Kidney (tissue), 14 donors: Measurements from ENCODE around the gene LAMA5. TPM values are rescaled to one million over a fixed set of nuclear protein-coding genes. Genes with fewer than 3 reads are reported as not detected.

Source experiments
- DNase-seq, 5 donors: peaks; one replicate each; pipeline ENCODE4 v3.0.0-alpha.2; 2013 to 2020
- FAIRE-seq: peaks from 2 replicates; lab custom pipeline; 2012; peaks lifted over from hg19 to GRCh38; lab: Jason Lieb, UNC
- H3K27ac ChIP-seq, 2 donors: one replicate each; pipeline ENCODE4 v1.7.0; 2013; ENCODE audit warnings: low read depth in 2 of 2, low read length in 2 of 2, inconsistent platforms in 1 of 2
- H3K27me3 ChIP-seq: one replicate; pipeline ENCODE4 v1.7.1; 2013; ENCODE audit warnings: low read length, inconsistent platforms; ENCODE audit not compliant: control insufficient read depth, insufficient read depth
- H3K36me3 ChIP-seq, 3 donors: one replicate each; pipeline versions ENCODE4 v1.7.0 to v1.7.1; 2013; ENCODE audit warnings: low read length in 3 of 3, control low read depth in 1 of 3, inconsistent platforms in 1 of 3; ENCODE audit not compliant: insufficient read depth in 3 of 3, control insufficient read depth in 2 of 3
- H3K4me1 ChIP-seq, 3 donors: one replicate each; pipeline versions ENCODE4 v1.7.0 to v1.7.1; 2013; ENCODE audit warnings: low read length in 3 of 3, inconsistent platforms in 1 of 3, low read depth in 1 of 3; ENCODE audit not compliant: control insufficient read depth in 2 of 3, insufficient read depth in 2 of 3
- H3K4me3 ChIP-seq, 3 donors: one replicate each; pipeline versions ENCODE4 v1.7.0 to v1.8.1; 2013; ENCODE audit warnings: low read length in 3 of 3, control low read depth in 1 of 3, inconsistent platforms in 1 of 3
- H3K9ac ChIP-seq, 3 donors: one replicate each; pipeline versions ENCODE4 v1.7.0 to v1.7.1; 2013; ENCODE audit warnings: low read length in 3 of 3, control low read depth in 1 of 3, inconsistent platforms in 1 of 3
- H3K9me3 ChIP-seq, 3 donors: one replicate each; pipeline versions ENCODE4 v1.7.0 to v1.7.1; 2013; ENCODE audit warnings: low read length in 3 of 3, control low read depth in 1 of 3, inconsistent platforms in 1 of 3; ENCODE audit not compliant: control insufficient read depth in 2 of 3, insufficient read depth in 1 of 3
- intact Hi-C: fragments of 100-400 bp; cut with DNase I; formaldehyde crosslinking; loops from one replicate; pipeline ENCODE4 v1.11.1; 2022
- polyA plus RNA-seq: library from polyadenylated mRNA; stranded (reverse); fragments of 350-450 nt; fragmentation: Illumina TruSeq; extraction: RNeasy Lipid Tissue Mini Kit (QIAGEN cat#74804); gene quantifications from one replicate; pipeline ENCODE4 v1.2.3, GENCODE V29; 2014; ENCODE audit warnings: low read depth, low replicate concordance; ENCODE audit not compliant: insufficient read depth
- total RNA-seq: library from RNA; stranded (reverse); fragmentation: NEBNext Ultra II Directional; extraction: Animal tissue kit (Norgen Biotek cat#: 25700); gene quantifications from one replicate; pipeline ENCODE4 v1.2.1, GENCODE V29; 2021
- TF ChIP-seq, protein P1 (sequence below): IDR thresholded peaks from 3 replicates; pipeline ENCODE4 v1.5.1; 2012; ENCODE audit warnings: mild to moderate bottlenecking, moderate library complexity, borderline replicate concordance; ENCODE audit not compliant: insufficient read depth; ENCODE audit errors: extremely low read depth
- donor health status: control.
- donor health status: control.
- donor health status: control.
- donor health status: control.
- donor health status: control.
- donor health status: DM: yes; HTN: yes; CAD: no.
- donor health status: Normal renal cell carcinoma (clear cell type).

LAMA5 gene
- total and polyA plus RNA-seq, 2 donors from 2014 or later = 94.0 to 342 TPM

DNA sequence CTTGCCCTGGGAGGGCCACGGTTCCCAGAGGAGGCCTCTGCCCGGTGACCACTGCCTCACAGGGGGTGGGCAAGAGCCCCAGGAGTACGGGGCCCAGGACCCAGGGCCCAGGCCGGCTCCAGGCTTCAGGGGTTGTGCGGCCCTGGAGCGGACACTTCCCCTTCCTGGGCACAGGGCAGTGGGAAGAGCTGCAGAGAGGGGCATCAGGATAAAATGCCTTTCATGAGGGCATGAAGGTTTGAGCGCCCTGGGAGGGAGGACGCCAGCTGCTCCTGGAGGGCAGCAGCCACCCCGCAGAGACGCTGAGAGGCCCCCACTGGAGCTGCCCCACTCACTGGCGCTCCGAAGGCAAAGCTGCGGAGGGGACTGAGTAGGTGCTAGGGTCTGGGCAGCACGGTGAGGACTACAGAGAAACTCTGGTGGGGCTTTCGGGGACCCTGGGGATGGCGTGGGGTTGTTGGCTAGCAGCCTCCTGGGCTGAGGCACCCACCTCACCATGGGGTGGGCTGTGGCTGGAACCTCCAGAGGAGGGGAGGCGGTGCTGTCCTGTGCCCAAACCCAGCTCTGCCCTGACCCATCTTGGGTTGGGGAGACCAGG, 10.4 kb downstream of the LAMA5 start:
- no peaks in the 10 kb centered on the region for H3K27me3 ChIP-seq
- H3K9ac ChIP-seq = peak overlapping the region in 1 of 3 donors; percentile 61
- FAIRE-seq (no peak), DNase-seq (peak in 2 of 5 donors; percentile 53 to 85)
- no peaks in the 10 kb centered on the region for H3K9me3 ChIP-seq
- H3K27ac ChIP-seq = peak overlapping the region; percentile 76 to 89
- TF ChIP-seq, protein P1, sequence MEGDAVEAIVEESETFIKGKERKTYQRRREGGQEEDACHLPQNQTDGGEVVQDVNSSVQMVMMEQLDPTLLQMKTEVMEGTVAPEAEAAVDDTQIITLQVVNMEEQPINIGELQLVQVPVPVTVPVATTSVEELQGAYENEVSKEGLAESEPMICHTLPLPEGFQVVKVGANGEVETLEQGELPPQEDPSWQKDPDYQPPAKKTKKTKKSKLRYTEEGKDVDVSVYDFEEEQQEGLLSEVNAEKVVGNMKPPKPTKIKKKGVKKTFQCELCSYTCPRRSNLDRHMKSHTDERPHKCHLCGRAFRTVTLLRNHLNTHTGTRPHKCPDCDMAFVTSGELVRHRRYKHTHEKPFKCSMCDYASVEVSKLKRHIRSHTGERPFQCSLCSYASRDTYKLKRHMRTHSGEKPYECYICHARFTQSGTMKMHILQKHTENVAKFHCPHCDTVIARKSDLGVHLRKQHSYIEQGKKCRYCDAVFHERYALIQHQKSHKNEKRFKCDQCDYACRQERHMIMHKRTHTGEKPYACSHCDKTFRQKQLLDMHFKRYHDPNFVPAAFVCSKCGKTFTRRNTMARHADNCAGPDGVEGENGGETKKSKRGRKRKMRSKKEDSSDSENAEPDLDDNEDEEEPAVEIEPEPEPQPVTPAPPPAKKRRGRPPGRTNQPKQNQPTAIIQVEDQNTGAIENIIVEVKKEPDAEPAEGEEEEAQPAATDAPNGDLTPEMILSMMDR = no peak
- H3K4me1 ChIP-seq = peaks cover 0 to 68% (median 51%) of the 10 kb centered on the region in 3 donors
- H3K4me3 ChIP-seq = peak overlapping the region in 1 of 3 donors; percentile 29
- no peaks in the 10 kb centered on the region for H3K36me3 ChIP-seq
- intact Hi-C loops = no loop called here

DNA sequence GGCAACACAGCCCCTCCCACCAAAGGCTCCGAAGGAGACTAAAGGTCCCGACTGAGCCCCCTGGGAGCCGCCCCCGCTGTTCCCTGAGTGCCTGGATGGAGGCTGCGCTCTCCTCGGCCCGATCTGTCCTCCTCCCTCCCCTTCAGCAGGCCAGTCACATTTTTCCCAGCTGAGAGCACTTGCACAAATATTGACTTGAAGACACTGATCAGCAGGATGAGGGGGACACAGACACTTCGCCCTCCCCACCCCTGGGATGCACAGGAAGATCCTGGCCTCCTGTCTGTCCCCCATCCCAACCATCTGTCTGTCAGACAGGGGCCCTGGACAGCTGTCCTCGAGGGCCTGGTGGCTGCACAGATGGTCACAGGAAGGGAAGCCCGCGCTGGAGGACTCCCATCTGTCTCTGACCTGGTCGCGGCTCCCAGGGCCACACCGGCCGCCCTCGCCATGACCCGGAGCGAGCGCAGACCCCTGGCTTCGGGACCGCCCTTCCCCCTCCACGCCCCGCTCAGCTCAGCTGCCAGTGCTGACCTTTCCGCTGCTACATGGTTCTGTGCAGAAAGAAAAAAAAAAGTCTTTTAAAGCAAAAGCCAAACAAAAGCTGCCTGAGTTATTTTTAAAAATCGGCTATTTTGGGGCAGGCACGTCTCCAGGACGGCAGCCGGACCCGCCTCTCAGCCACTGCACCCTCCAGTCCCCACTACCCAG, 11.1 kb downstream of the LAMA5 start:
- H3K36me3 ChIP-seq = peaks cover 0 to 4% (median 4%) of the 10 kb centered on the region in 3 donors
- intact Hi-C loops = no loop called here
- peaks cover 0 to 61% (median 51%) of the 10 kb centered on the region in 3 donors for H3K4me1 ChIP-seq
- peak overlapping the region; percentile 76 to 89 for H3K27ac ChIP-seq
- no peak for FAIRE-seq
- H3K9me3 ChIP-seq = no peaks in the 10 kb centered on the region
- TF ChIP-seq, protein P1 = no peak
- peak overlapping the region in 1 of 3 donors; percentile 61 for H3K9ac ChIP-seq
- DNase-seq = peak in 4 of 5 donors; percentile 26 to 91 (median 75)
- peak overlapping the region in 1 of 3 donors; percentile 29 for H3K4me3 ChIP-seq
- no peaks in the 10 kb centered on the region for H3K27me3 ChIP-seq

DNA sequence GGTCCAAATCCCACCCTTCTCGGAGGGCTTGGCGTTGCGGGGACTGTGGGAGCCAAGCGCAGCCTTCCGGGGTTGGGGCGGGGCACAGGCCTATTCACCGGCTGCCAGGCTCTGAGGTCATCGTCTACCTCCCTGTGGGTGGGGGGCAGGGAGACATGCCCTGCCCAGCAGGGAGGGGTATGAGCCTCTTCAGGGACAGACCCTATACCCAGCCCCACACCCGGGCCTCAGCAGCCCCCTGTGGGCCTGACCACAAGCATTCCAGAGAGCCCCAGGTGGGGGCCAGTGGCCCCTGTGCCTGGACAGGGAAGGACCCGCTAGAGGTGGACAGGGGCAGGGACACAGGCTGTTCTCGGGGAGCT, 11.6 kb downstream of the LAMA5 start:
- H3K27ac ChIP-seq = peak overlapping the region; percentile 76 to 87
- H3K4me3 ChIP-seq = no peak overlapping the region
- no peaks in the 10 kb centered on the region for H3K9me3 ChIP-seq
- TF ChIP-seq, protein P1 = no peak
- intact Hi-C loops = no loop called here
- peaks cover 0 to 58% (median 51%) of the 10 kb centered on the region in 3 donors for H3K4me1 ChIP-seq
- peak overlapping the region in 1 of 3 donors; percentile 56 for H3K9ac ChIP-seq
- H3K36me3 ChIP-seq = peaks cover 0 to 8% (median 4%) of the 10 kb centered on the region in 3 donors
- no peaks in the 10 kb centered on the region for H3K27me3 ChIP-seq
- peak in 2 of 5 donors; percentile 68 to 83 for DNase-seq
- no peak for FAIRE-seq
